Umbilical cord (tissue), 2 donors: ENCODE data around the gene DGCR2. TPM values are rescaled to one million over a fixed set of nuclear protein-coding genes. Genes with fewer than 3 reads are reported as not detected.

Experiments
- DNase-seq: peaks from one replicate; pipeline ENCODE4 v3.0.0-alpha.2; 2015; ENCODE audit warnings: low spot score
- total RNA-seq: library from RNA; depleted of rRNA; stranded (reverse); fragments of >200 nt; gene quantifications from one replicate; pipeline ENCODE4 v1.2.3, GENCODE V29; 2014; ENCODE audit warnings: low replicate concordance; ENCODE audit not compliant: insufficient read depth

DGCR2 gene
- total RNA-seq, 1 donor from 2014 or later: 47.4 TPM

GRCh38 chr22:19127329-19128008, 5.3 kb upstream of the DGCR2 start:
- DNase-seq: no peak

GRCh38 chr22:19126309-19127273, 4.4 kb upstream of the DGCR2 start:
- DNase-seq: no peak

- no peak for DNase-seq
Measured at GRCh38 chr22:19125474-19126308, 3.5 kb upstream of the DGCR2 start.

GRCh38 chr22:19125011-19125410, 2.8 kb upstream of the DGCR2 start:
- no peak for DNase-seq

- no peak for DNase-seq
Measured at GRCh38 chr22:19124377-19124776, 2.2 kb upstream of the DGCR2 start.

GRCh38 chr22:19123936-19124335, 1.7 kb upstream of the DGCR2 start:
- DNase-seq: no peak

- DNase-seq: peak; percentile 46
Measured at GRCh38 chr22:19122752-19123492, 710 bp upstream of the DGCR2 start.

GRCh38 chr22:19121631-19122142, 525 bp downstream of the DGCR2 start:
- peak; percentile 34 for DNase-seq

GRCh38 chr22:19120829-19121630, 1.2 kb downstream of the DGCR2 start:
- peak; percentile 25 for DNase-seq

- no peak for DNase-seq
Measured at GRCh38 chr22:19119949-19120348, 2.3 kb downstream of the DGCR2 start.

GRCh38 chr22:19118329-19118880, 3.8 kb downstream of the DGCR2 start:
- no peak for DNase-seq

- DNase-seq: no peak
Measured at GRCh38 chr22:19117111-19117512, 5.1 kb downstream of the DGCR2 start.

- DNase-seq: no peak
Measured at GRCh38 chr22:19115628-19116027, 6.6 kb downstream of the DGCR2 start.

GRCh38 chr22:19114984-19115552, 7.1 kb downstream of the DGCR2 start:
- DNase-seq: no peak

GRCh38 chr22:19113429-19113828, 8.8 kb downstream of the DGCR2 start:
- DNase-seq: no peak

- no peak for DNase-seq
Measured at GRCh38 chr22:19111584-19111983, 10.6 kb downstream of the DGCR2 start.

GRCh38 chr22:19111140-19111539, 11.1 kb downstream of the DGCR2 start:
- no peak for DNase-seq

GRCh38 chr22:19110646-19111045, 11.6 kb downstream of the DGCR2 start:
- DNase-seq: no peak

GRCh38 chr22:19110064-19110458, 12.2 kb downstream of the DGCR2 start:
- no peak for DNase-seq
